Stimulated activated CD8-positive, alpha-beta memory T cell treated with anti-CD3 and anti-CD28 coated beads, Interleukin-2, amount 100 ng/mL, for 48 hours (primary cell): Measurements from ENCODE around the gene VPS39.
"Not testable (repeated sequence)": the region's sequence is repeated elsewhere in the genome, so short reads cannot be mapped to it uniquely, and the experiment has no call there.

Experiments
- DNase-seq, 2 donors: peaks; one replicate each; pipeline ENCODE4 v3.0.0-alpha.2; 2020; ENCODE audit warnings: low read depth in 2 of 2

The VPS39 gene

GRCh38 chr15:42207674-42208579 is at the start of gene VPS39:
VPS39 (minus strand) TSS chr15:42208304; CDS start chr15:42208153, 151 bp downstream.
- DNase-seq, result peak; percentile 68 to 75

GRCh38 chr15:42253300-42253699 is 45.2 kb upstream of the VPS39 start:
- no peak for DNase-seq

- no peak for DNase-seq
These were observed 32.7 kb upstream of the VPS39 start for GRCh38 chr15:42240823-42241222.

GRCh38 chr15:42239528-42240182 is 31.6 kb upstream of the VPS39 start:
- no peak for DNase-seq

- DNase-seq, result no peak
These were observed 25.0 kb upstream of the VPS39 start for GRCh38 chr15:42233107-42233506.

GRCh38 chr15:42232606-42233005 is 24.5 kb upstream of the VPS39 start:
- DNase-seq, result no peak

GRCh38 chr15:42231088-42231487 is 23.0 kb upstream of the VPS39 start:
- no peak for DNase-seq

- DNase-seq, result not testable (repeated sequence)
These were observed 20.9 kb upstream of the VPS39 start for GRCh38 chr15:42228981-42229380.

- no peak for DNase-seq
These were observed 19.9 kb upstream of the VPS39 start for GRCh38 chr15:42228036-42228435.

- no peak for DNase-seq
These were observed 18.5 kb upstream of the VPS39 start for GRCh38 chr15:42226648-42227047.

GRCh38 chr15:42220216-42220615 is 12.1 kb upstream of the VPS39 start:
- DNase-seq, result no peak

- no peak for DNase-seq
These were observed 11.0 kb upstream of the VPS39 start for GRCh38 chr15:42218953-42219592.

GRCh38 chr15:42217568-42217967 is 9.5 kb upstream of the VPS39 start:
- no peak for DNase-seq

GRCh38 chr15:42215913-42216829 is 8.1 kb upstream of the VPS39 start:
- DNase-seq, result no peak

- DNase-seq, result no peak
These were observed 6.5 kb upstream of the VPS39 start for GRCh38 chr15:42214600-42214999.

GRCh38 chr15:42213511-42213910 is 5.4 kb upstream of the VPS39 start:
- no peak for DNase-seq

- DNase-seq, result no peak
These were observed 2.6 kb upstream of the VPS39 start for GRCh38 chr15:42210696-42211095.

GRCh38 chr15:42206406-42206805 is 1.7 kb downstream of the VPS39 start:
- DNase-seq, result no peak

- DNase-seq, result no peak
These were observed 4.2 kb downstream of the VPS39 start for GRCh38 chr15:42203891-42204290.

GRCh38 chr15:42202653-42203052 is 5.5 kb downstream of the VPS39 start:
- DNase-seq, result no peak

- no peak for DNase-seq
These were observed 6.3 kb downstream of the VPS39 start for GRCh38 chr15:42201801-42202200.

GRCh38 chr15:42199126-42199525 is 9.0 kb downstream of the VPS39 start:
- DNase-seq, result no peak
